Stimulated activated CD8-positive, alpha-beta memory T cell treated with anti-CD3 and anti-CD28 coated beads, Interleukin-15, amount 100 ng/mL, for 24 hours (primary cell): ENCODE measurements around the gene SLIT2.

Experiments
- DNase-seq: peaks from one replicate; pipeline ENCODE4 v3.0.0-alpha.2; 2020; ENCODE audit warnings: low read depth

Gene SLIT2

DNA sequence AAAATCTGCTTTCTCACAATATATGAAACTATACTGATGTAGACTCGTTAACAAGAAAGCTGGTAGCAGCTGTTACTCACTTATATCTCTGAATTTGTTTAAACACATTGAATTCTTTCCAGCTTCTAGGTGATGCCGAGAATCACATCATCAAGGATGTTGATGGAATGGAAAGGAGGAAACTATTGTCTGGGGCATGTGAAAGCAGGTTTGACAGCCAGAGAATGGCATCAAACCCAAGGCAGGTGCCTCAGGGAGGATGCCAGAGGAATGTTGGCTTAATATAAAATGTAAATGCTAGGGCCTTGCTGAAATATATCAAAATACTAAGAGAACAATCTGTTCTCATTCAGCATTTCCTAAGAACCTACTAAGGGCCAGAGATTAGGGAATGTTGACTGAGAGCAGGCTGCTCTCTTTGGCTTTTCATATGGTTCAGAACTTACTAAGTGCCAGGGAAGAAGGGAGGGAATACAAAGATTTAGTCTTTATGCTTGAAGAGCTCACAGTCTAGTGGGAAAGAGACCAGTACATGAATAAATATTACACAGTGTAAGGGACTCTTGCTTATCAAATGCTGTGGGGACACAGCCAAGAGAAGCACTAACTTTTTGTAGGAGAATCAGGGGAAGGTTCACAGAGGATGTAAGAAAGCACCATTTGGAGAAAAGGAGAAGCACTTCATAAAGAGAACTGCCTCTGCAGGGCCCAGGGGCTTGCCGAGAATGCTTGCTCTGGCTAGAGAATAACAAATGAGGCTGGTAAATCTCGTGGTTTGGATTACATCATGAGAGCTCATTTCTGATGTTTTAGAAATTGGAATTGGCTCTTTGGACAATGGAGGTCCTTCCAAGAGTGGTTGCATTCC, 14.7 kb downstream of the SLIT2 start:
- no peak for DNase-seq

GRCh38 chr4:20268028-20268427, 16.3 kb downstream of the SLIT2 start:
- DNase-seq, result no peak

DNA sequence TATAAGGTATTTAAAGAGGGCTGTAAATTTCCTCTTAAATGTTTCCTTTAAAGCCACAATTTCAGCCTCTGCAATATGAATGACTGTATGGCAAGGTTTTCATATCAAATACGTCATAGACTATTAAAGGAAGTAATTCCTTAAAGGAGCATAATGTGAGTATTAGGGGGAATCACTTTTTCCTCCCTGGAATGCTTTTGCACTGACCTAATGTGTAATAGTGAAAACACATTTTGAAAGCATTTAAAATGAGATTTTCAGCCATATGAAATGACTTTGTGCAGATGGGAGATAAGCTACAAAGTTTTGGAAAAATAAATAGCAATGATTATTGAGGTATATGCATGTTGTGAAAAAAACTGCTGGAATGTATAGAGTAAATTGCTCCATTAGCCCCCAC, 17.6 kb downstream of the SLIT2 start:
- DNase-seq, result no peak

- no peak for DNase-seq
These were observed 20.2 kb downstream of the SLIT2 start for GRCh38 chr4:20271950-20272349.

GRCh38 chr4:20272411-20272872, 20.7 kb downstream of the SLIT2 start:
- DNase-seq, result no peak

GRCh38 chr4:20273793-20274192, 22.1 kb downstream of the SLIT2 start:
- DNase-seq, result no peak

DNA sequence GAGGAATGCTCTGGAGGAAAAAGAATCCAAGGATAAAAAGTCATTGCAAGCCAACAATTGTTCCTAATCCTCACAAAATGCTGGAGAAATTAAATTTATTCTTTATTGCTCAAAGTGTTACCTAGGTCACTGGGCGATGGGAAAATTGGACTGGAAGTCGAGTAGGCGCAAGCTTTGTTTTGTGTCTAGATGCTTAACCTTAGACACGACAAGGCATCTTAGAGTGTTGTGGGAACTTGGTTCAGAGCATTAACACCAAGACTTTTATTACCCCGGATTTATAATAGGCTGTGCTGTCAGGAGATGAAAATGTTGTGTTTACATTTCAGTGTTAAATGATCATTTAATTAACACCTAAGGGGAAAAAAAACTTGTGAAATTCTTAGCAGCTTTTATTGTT, 25.1 kb downstream of the SLIT2 start:
- DNase-seq, result no peak

- DNase-seq, result no peak
These were observed 26.5 kb downstream of the SLIT2 start for GRCh38 chr4:20278195-20278594.

- DNase-seq, result no peak
These were observed 27.7 kb downstream of the SLIT2 start for GRCh38 chr4:20279381-20279780.

- DNase-seq, result no peak
These were observed 29.7 kb downstream of the SLIT2 start for GRCh38 chr4:20281453-20281852.

DNA sequence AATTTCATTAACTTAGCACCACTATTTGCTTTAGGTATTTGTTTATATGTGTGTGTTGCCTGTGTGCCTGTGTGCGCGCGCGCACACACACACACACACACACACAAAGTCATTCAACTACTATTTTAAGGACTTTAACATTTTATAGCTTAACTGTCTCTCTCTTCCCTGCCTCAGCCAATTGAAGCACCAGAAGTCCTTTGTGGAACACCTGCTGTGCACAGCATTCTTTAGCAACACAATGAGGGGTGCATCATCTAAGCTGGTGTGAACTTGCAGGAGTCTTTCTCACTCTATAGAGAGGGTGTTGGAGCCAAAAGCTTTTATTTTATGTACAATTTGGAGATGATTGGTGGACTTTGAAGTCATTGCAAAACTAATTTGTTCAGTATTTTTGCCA, 31.3 kb downstream of the SLIT2 start:
- no peak for DNase-seq

DNA sequence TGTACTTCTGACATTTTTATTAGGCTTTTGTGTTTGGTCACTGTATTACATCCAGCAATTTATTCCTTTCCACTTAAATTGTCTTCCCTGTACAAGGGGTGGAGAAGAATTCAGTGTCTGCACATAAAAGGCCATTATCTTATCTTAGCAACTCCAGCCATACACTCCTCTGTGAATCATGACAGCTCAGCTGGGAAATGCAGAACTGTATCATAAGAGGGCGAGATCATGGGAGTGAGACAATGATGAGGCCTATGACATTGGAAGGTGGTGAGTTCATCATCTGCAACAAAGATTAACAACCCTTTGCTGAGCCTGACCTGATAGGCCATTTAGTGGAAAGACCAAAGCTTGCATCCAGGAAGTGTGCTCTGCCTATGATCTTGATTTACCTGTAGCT, 33.3 kb downstream of the SLIT2 start:
- no peak for DNase-seq

DNA sequence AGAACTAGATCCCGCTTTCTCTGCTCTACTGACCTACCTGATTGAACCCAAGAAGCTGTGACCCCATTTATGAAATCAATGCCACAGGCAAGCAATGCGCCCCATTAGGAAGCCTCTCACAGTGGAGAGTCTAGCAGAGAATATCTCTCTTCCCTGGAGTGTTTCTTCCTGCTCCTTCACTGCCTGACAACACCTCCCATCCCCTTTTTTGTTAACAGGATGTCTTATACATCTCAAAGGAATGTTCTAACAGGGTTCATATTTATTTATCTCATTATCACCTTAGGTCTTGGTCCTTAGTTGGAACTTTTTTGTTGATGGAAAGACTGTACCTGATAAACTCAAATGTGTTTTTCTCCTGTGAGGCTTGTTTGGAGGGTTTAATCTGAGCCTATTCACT, 35.5 kb downstream of the SLIT2 start:
- no peak for DNase-seq

DNA sequence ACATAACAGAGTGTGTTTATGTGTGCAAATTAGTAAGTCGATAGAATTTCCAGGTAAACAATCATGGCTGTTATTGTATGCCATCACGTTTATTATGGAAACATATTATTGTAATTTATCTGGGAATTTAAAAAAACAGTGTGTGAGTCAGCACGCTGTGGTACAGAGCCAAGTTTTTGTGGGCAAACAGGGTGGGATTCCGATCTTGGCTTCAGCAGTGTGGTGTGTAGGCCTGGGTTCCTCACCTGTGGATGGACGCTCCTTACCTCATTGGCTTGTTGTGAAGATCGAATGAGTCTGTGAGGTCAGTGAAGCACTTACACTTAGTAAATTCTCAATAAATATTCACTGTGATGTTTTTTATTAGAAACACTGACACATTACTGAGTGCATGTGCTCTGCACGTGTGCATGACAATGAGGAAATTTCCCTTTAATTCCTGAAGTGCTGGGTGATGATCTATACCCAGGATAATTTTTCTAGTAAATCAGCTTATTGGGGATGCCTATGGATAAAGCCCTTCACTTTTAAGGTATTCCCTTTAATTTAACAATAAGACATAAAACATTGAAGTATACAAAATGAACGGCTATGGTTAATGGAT, 36.4 kb downstream of the SLIT2 start:
- DNase-seq, result no peak

DNA sequence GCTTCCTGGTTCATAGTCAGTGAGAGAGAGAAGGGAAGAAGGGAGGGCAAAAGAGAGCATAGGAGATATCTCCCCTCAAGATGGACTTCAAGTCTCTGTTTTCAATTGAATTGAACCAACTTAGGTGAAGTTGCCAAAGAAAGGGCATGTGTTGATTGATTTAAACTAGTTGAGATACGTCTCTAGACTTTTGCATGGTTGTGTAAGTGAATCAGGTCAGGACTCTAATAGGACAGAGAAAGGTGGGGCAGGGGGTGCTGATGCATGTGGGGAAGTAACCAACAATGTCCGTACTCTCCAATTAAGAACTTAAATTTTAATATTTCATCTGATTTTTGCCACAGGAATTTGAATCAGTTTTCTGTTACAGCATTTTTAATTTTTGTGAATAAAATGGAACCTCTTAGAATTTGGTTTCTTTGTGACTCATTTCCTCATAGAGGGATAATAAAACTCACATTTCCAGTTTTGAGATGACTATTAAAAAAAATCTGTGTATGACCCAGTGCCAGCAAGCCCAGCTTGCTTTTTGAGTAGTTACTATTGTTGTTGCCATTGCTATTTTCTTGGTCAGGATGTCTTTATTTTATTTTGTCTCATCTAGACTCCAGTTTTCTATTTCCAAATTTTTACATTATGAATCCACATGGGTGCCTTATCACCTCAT, 37.3 kb downstream of the SLIT2 start:
- no peak for DNase-seq

DNA sequence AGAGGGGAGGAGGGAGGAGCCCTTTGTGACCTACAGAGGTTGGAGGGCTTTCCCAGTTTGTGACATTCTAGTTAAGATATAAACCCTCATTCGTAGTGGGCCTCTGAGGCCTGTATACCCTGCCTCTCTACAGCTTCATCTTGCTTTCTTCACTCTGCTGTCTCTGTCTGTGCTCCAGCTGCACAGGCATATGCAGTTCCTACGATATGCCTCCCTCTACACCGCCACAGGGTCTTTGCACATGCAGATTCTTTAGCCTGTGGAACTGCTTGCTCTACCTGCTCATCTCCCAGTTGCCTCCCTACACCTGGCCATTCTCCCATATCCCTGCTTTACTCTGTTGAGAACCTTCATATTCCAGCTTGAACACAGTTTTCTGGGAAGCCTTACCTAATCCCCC, 38.1 kb downstream of the SLIT2 start:
- DNase-seq, result no peak

- no peak for DNase-seq
These were observed 41.0 kb downstream of the SLIT2 start for GRCh38 chr4:20292739-20293138.

- DNase-seq, result no peak
These were observed 45.6 kb downstream of the SLIT2 start for GRCh38 chr4:20297261-20297660.

GRCh38 chr4:20297783-20298182, 46.1 kb downstream of the SLIT2 start:
- no peak for DNase-seq

- DNase-seq, result no peak
These were observed 46.8 kb downstream of the SLIT2 start for GRCh38 chr4:20298455-20298854.

- no peak for DNase-seq
These were observed 47.3 kb downstream of the SLIT2 start for GRCh38 chr4:20298986-20299385.

DNA sequence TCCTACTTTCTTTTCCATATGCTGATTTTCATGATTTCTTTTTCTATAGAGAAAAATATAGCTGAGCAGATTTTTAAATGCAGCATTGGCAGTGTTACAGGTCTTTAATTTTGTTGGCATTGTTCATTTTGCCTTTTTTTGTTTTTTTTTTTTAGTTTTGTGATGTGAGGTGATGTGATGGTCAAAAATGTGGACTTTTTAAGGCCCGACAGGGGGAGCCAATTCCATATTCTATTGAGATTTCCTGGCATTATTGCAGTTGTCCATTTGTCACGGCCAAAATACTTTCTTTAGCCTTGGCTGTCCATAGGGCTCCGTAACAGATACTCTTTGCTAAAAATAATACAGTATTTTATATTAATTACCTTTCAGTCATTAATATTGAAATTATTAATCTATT, 47.8 kb downstream of the SLIT2 start:
- no peak for DNase-seq

GRCh38 chr4:20301161-20301560, 49.5 kb downstream of the SLIT2 start:
- DNase-seq, result no peak
